Measurements from ENCODE around the gene JARID2.

DNA sequence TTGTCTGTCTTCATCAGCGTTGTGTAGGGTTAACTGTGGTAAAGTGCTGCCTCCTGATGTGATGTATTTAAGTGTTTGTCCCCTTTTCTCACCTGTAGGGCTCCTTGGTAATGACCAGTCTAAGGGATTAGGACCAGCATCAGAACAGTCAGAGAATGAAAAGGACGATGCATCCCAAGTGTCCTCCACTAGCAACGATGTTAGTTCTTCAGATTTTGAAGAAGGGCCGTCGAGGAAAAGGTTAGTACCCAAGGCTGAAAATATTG lies 164.2 kb downstream of the JARID2 start:
- TF ChIP-seq, protein P1, sequence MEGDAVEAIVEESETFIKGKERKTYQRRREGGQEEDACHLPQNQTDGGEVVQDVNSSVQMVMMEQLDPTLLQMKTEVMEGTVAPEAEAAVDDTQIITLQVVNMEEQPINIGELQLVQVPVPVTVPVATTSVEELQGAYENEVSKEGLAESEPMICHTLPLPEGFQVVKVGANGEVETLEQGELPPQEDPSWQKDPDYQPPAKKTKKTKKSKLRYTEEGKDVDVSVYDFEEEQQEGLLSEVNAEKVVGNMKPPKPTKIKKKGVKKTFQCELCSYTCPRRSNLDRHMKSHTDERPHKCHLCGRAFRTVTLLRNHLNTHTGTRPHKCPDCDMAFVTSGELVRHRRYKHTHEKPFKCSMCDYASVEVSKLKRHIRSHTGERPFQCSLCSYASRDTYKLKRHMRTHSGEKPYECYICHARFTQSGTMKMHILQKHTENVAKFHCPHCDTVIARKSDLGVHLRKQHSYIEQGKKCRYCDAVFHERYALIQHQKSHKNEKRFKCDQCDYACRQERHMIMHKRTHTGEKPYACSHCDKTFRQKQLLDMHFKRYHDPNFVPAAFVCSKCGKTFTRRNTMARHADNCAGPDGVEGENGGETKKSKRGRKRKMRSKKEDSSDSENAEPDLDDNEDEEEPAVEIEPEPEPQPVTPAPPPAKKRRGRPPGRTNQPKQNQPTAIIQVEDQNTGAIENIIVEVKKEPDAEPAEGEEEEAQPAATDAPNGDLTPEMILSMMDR (IDR thresholded peaks at IDR 0.05) = no peak
- TF ChIP-seq POLR2AphosphoS5 (IDR thresholded peaks at IDR 0.05; ENCODE audit: low read depth, low read length) (no peak), SIN3A (IDR thresholded peaks at IDR 0.05; ENCODE audit: borderline replicate concordance, insufficient read depth, low read depth, low read length) (no peak)
